HG02943 (cell line): ENCODE results near the gene APOM.

Source experiments
- ATAC-seq: cut with Tn5 transposase; IDR thresholded peaks from one replicate; pipeline ENCODE4 v1.9.1; 2021; ENCODE audit warnings: mild to moderate bottlenecking, low read depth, moderate library complexity; ENCODE audit not compliant: unreplicated experiment

APOM gene

DNA sequence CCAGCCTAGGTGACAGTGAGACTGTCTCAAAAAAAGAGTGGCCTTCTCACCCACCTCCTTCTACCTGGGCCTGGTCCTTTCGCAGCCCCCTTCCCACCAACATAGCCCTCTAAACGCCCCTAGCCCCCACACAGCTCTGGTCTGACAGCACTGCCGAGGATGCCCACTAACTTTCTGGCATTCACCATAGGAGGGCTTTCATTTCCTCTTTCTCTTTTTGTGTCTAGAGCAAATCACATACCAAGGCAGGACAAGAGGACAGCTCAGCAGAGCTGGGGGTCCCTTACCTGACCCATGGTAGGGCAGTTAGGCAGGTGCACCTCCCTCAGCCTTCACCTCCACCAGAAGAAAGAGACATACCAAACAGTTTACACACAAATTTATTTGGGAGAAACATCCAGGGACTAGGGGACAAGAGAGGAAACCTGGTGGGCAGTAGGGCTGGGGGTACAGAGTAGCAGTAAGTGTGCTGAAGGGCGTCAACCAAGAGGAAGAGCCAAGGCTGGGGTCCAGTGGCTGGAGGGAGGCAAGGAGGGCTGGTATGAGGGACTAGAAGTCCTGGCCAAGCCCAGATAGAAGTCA, 20.7 kb downstream of the APOM start:
- ATAC-seq, result no peak

- ATAC-seq, result no peak
Observed at GRCh38 chr6:31676904-31677303, 21.2 kb downstream of the APOM start.

DNA sequence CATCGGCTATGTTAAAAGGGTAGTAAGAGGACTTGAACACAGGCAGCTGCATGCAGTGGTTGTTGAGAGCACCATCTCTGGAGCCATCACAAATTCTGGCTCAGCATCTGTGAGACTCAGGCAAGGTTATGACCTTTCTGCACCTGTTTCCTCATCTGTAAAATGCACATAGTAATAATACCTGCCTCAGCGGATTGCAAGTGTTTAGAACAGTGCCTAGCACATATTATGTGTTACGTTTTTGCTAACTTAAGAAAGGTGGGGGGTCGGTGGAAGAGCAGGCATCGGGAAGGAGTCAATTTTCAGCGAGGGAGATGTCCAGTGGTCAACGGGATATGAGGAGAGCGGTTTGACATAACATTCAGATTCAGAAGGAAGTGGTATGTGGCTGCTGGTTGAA, 22.3 kb downstream of the APOM start:
- ATAC-seq, result no peak

DNA sequence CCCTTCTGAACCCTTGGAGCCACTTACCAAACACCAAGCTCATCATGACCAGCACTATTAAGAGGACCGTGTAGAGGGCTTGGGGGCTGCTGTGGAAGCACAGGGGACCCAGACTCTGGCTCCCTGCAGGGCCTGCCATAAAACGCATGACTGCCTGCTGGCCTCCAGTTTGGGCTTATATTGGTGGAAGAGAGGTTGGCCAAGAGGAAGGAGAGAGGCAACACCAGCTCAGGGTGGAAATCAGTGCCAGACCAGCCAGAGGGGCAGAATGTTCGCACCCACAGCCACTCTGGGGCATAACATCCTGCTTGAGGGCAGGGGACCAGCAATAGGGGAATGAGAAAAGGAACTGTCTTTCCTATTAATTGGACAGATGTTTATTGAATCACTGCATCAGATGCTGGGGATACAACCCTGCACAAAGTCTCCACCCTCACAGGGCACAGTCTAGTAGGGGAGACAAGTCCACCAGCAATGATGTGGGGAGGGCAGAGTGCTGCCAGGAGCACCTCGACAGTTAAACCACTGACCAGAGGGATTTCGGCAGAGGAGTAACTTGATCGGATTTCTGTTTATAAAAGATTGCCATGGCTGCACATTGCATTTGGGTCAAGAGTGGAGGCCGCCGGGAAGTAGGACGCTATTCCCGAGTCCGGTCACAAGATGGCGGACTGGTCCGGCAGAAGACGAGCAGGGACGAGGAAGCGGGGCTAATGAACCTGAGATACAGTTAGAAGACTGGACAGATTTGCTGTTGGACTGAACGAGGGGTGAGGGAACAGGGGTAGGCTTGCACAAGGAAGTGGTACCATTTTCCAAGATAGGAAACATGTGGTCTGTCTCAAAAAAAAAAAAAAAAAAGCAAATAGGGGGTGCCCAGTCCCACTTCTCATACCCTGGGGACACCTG, 24.8 kb downstream of the APOM start, which contains the start of gene LY6G5C:
LY6G5C (minus strand) TSS at position 842 of the 909 bp plus-strand sequence; CDS start at position 148, 694 bp downstream.
- no peak for ATAC-seq

DNA sequence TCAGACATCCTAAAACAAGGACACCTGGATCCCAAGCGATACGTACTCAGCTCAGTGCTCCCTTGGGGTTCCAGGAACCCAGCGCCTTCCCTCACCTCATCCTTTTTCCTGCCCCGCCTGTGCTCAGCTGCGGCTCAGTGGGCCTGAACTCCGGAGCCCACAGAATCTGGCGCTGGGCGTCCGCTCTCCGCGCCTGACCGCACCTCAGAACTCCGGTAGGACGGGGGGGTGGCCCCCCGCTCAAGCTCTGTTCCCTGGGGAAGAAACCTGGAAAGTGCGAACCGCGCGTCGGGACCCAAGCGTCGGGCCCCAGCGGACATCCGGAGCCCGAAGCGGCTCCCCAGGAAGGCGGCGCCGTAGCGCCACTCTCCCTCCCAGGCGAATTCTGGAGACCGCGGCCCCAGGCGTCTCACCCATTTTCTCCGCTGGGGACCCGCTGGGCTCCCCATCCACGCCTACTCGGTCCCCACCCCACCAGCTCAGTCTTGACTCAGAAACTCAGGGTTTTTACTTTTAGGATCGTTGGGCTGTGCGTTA, 25.5 kb downstream of the APOM start:
- ATAC-seq, result no peak

- ATAC-seq, result no peak
Observed at GRCh38 chr6:31683591-31683990, 27.9 kb downstream of the APOM start.

DNA sequence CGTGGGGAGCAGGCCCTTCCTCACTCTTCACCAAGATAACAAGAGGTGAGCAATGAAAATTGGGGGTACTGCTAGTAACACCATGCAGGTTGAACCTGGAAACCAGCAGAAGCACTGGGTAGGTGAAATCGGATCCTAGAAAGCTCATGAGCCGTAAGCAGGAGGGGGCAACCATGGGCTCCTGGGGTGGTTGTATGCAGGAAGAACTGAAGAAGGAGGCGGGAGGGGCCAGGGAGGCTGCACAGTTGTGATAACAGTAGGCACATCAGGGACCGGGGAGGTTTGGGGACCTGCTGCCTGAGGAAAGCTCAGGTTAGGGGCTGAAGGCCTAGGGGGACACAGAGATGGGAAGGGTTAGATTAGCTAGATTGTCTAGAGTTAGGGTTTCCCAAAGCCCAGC, 30.8 kb downstream of the APOM start:
- no peak for ATAC-seq

DNA sequence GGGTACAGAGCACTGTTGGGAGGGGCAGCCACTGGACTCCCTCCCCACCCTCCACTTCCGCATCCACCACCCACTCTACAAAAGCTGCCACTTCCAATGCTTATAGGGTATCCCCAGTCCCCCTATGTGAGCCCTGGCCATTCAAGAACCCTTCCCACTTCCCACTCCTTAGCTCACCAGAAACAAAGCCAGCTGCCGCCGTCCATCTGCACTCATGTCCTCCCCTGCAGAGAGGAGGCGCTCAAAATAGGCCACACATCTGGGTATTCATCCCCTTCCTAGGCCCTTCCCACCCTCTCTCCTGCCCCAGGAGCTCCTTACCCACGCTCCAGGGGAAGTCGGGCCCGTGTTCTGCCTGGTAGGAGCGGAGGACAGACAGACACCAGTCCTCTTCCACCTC, 31.6 kb downstream of the APOM start:
- no peak for ATAC-seq

GRCh38 chr6:31687860-31688693, 32.4 kb downstream of the APOM start:
- no peak for ATAC-seq

DNA sequence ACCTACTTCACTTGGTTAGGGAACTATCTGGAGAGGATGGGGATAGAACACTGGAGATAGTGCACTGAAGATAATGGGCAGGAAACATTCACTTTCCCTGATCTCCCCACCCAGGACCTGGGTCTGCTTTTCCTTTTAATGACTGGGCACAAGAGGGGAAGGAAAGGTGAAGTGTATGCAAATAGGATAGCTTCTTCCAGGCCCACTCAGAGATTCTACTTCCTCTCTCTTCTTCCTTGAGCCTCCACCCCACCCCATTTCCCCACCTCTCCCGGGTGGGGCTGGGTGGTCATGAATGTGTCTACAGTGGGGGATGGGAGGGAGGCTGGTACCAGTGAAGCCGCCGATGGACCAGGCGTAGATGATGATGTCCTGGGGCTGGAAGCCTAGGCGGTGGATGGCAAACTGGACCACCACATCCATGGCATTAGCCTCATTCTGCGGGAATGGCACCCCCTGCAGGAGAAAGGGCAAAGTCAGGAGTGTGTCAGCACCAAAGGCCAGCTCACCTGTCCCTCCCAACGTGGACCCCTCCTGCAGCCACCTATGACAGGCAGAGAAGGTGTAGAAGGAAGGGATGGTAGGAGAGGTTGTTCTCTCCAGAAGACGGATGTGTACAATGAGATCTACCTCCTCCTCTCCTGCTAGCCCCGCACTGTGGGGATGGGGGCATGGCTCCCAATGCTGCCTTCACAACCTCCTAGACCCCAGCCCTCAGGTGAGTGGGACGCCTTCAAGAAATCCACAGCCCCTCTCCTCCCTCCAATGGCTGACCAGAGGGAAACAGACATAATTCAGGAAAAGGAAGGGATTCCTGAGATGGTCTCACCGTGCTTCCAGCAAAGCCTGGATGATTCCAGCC, 33.8 kb downstream of the APOM start:
- ATAC-seq, result no peak

GRCh38 chr6:31690231-31691077, 34.8 kb downstream of the APOM start:
- no peak for ATAC-seq

DNA sequence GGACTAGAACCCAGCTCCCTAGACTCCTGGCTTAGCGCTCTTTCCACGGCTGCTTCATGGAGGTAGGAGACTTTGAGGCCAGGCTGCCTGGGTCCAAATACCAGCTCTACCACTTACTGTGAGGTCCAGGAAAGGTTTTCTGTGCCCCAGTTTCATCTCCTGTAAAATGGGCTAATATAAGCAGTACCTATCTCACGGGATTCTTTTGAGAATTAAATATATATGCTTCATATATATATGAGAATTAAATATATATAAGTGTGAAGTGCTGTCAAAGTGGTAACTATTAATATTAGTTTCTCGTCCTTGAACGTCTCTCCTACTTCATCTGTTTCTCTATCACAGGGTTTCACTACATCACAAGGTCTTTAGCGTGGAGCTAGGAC, 35.4 kb downstream of the APOM start:
- ATAC-seq, result no peak

DNA sequence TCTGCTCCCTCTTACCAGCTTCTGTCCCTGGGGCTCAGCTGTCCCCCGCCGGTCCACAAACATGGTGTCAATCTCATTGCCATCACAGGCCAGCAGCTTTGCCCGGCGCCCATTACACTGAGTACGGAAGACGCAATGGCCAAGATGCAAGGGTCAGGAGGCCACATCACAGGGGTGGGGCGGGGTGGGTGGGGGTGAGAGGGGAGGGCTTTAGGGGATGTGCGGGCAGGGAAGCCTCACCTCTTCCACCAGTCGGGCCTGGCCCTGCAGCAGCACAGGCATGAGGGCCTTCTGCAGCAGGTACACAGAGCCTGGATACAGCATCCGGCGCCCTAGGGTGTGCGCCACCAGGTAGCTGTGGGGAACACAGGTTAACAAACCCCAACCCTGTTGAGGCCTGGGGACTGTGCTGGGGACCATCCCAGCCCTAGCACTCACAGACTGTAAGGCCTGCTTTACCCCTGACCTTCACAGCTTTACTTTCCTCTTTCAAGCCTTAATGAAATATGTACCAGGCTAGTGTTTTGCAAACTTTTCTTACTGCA, 35.9 kb downstream of the APOM start:
- no peak for ATAC-seq

GRCh38 chr6:31692353-31692752, 36.7 kb downstream of the APOM start:
- no peak for ATAC-seq

- ATAC-seq, result no peak
Observed at GRCh38 chr6:31692886-31693285, 37.2 kb downstream of the APOM start.

DNA sequence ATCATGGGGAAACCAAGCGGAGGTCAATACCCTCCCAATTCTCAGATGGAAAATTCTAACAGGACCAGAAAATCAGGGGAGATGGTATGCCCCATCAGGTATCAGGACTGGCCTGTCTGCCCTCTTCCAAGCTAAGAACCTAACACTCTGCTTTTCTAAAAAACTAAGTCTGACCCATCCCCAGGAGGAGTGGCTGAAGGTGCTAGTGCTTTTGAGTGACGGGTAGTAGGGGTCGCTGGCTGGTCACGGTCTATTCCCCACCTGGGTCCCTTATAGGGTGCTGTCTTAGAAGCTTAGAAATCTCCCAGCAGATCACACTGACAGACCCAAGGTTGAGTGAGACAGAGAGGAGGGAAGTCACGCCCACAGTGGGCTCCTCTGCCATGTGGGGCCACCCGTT, 37.8 kb downstream of the APOM start:
- no peak for ATAC-seq

- ATAC-seq, result no peak
Observed at GRCh38 chr6:31697555-31697954, 41.9 kb downstream of the APOM start.

DNA sequence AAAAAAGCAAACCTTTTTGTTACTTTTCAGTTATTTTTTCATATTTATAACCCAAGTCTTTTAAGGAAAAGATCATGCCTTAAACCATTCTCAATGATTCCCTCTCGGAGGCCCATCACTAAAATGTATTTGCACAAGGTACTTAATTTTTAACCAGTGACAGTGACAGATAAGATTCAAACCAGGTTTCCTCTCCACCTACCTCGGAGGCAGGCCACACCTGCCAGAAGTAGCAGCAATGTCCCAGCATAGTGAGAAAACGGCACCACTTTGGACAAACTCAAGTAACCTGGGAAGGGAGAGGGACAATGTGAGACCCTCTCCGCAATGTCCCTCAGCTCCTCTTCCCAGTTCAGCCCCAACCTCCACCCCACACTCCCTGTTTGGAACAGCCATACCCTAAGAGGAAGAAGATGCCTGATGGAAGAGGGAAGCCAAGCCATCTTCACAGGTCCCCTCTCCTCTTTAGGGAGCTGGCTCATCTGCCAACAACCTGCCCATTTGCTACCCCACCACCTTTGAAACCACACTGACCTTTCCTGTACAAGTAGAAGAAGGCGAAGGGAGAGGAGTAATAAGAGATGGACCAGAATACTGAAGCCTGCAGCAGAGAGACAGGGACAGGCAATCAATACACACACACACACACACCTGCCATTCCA, 45.2 kb downstream of the APOM start:
- ATAC-seq, result no peak
